Measurements from ENCODE around the gene UTP11.

- TF ChIP-seq YY1 (IDR thresholded peaks at IDR 0.05), result no peak
- no peak for TF ChIP-seq CTCF (IDR thresholded peaks at IDR 0.05; ENCODE audit: low read depth, low read length, missing input control)
- no peak for TF ChIP-seq HNF4G (IDR thresholded peaks at IDR 0.05)
- no peak for TF ChIP-seq GABPA (IDR thresholded peaks at IDR 0.05 in 1 of 2, conservative IDR thresholded peaks at IDR 0.05 in 1 of 2)
- TF ChIP-seq ZBTB33 (IDR thresholded peaks at IDR 0.05), result no peak
- TF ChIP-seq, protein P1, sequence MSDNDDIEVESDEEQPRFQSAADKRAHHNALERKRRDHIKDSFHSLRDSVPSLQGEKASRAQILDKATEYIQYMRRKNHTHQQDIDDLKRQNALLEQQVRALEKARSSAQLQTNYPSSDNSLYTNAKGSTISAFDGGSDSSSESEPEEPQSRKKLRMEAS (IDR thresholded peaks at IDR 0.05), result no peak
- no peak for TF ChIP-seq JUND (IDR thresholded peaks at IDR 0.05)
These were observed 23.1 kb upstream of the UTP11 start for GRCh38 chr1:37989361-37989930.
